Fibroblast of villous mesenchyme (primary cell): Measurements from ENCODE around the gene KCNE4. TPM values are rescaled to one million over a fixed set of nuclear protein-coding genes. Genes with fewer than 3 reads are reported as not detected.

Source experiments
- DNase-seq: peaks from one replicate; pipeline ENCODE4 v3.0.0-alpha.2; 2010; ENCODE audit warnings: low read depth
- H3K4me3 ChIP-seq: 2 replicates; pipeline ENCODE4 v1.5.1; 2011; ENCODE audit warnings: low read depth, mild to moderate bottlenecking, low read length
- total RNA-seq: library from RNA; depleted of rRNA; stranded (reverse); fragments of >200 nt; gene quantifications from 2 replicates; pipeline ENCODE4 v1.2.3, GENCODE V29; 2012
- TF ChIP-seq, protein P1 (sequence below): IDR thresholded peaks from 2 replicates; pipeline ENCODE4 v1.5.1; 2012; ENCODE audit warnings: low read depth, mild to moderate bottlenecking, low read length; ENCODE audit not compliant: insufficient read depth

The KCNE4 gene, protein sequence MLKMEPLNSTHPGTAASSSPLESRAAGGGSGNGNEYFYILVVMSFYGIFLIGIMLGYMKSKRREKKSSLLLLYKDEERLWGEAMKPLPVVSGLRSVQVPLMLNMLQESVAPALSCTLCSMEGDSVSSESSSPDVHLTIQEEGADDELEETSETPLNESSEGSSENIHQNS
- 13.4 and 18.4 TPM in 2 replicates for total RNA-seq

- TF ChIP-seq, protein P1, sequence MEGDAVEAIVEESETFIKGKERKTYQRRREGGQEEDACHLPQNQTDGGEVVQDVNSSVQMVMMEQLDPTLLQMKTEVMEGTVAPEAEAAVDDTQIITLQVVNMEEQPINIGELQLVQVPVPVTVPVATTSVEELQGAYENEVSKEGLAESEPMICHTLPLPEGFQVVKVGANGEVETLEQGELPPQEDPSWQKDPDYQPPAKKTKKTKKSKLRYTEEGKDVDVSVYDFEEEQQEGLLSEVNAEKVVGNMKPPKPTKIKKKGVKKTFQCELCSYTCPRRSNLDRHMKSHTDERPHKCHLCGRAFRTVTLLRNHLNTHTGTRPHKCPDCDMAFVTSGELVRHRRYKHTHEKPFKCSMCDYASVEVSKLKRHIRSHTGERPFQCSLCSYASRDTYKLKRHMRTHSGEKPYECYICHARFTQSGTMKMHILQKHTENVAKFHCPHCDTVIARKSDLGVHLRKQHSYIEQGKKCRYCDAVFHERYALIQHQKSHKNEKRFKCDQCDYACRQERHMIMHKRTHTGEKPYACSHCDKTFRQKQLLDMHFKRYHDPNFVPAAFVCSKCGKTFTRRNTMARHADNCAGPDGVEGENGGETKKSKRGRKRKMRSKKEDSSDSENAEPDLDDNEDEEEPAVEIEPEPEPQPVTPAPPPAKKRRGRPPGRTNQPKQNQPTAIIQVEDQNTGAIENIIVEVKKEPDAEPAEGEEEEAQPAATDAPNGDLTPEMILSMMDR, result no peak
- peak; percentile 81 for DNase-seq
Measured at GRCh38 chr2:223051693-223052289, at the start of gene KCNE4. Gene KCNE4, plus strand, starts transcription at chr2:223052190. Its CDS starts 641 bp downstream, at chr2:223052831.

DNA sequence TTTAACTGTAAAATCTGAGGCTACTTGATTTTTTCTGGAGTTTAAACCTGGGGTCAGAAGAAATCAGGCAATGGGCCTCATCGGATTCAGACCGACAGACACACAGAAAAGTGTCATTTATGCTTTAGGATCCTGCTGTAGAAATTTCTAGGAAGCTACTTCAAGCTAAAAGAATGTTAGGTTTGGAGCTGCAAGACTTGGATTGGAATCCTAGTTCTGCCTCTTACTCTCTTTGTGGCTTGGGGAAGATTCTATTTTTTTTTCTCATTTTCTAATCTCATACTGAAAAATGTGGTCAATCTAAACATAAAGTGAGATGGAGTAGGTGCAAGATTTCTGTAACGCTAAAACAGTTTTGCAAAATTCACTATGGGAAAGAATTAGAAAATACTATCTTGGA is 48.8 kb upstream of the KCNE4 start:
- TF ChIP-seq, protein P1, result no peak
- no peak overlapping the region for H3K4me3 ChIP-seq
- DNase-seq, result no peak

More at GRCh38 chr2:223051693-223052289, at the start of gene KCNE4:
- peak within 1 kb of the TSS; percentile 60 for H3K4me3 ChIP-seq

- TF ChIP-seq, protein P1, result no peak
- H3K4me3 ChIP-seq, result no peak overlapping the region
- peak; percentile 33 for DNase-seq
Measured at GRCh38 chr2:223005496-223005895, 46.5 kb upstream of the KCNE4 start.

DNA sequence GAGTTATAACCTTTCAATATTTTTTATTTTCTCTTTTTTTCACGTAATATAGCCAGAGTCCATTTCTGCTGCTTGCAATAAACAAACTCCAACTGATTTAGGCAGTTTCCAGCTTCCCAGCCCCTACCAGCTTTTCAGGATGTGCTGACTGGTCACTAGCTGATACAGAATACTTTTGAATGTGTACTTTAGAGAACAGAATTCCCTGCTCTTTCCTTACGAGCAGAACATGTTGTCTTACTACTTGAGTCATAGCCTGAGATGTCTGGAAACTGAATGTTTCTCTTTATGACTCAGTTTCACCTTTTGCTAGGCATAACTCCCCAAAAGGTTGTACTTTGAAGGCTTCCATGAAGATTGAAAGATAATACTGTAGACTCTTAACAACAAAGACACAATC is 44.5 kb upstream of the KCNE4 start:
- no peak overlapping the region for H3K4me3 ChIP-seq
- DNase-seq, result peak; percentile 66
- TF ChIP-seq, protein P1, result no peak

DNA sequence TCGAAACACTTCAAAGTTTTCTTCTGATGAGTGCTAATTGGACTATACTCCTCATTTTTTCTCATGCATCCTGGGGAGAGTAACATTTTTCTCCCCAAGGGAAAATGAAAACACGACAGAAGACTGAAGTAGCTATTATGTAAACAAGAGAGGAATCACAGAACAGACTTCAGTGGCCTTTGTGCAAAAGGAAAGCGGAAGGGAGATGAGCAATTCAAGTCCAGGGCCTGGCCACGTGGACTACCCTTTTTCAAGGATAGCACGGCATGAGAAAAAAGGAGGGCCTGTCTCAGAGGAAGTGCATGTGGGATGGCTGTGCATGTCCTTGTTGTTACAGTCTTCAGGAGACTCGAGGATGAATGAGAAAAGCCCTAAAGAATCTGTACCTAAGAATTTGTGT is 43.8 kb upstream of the KCNE4 start:
- peak; percentile 89 for DNase-seq
- no peak overlapping the region for H3K4me3 ChIP-seq
- TF ChIP-seq, protein P1, result no peak

DNA sequence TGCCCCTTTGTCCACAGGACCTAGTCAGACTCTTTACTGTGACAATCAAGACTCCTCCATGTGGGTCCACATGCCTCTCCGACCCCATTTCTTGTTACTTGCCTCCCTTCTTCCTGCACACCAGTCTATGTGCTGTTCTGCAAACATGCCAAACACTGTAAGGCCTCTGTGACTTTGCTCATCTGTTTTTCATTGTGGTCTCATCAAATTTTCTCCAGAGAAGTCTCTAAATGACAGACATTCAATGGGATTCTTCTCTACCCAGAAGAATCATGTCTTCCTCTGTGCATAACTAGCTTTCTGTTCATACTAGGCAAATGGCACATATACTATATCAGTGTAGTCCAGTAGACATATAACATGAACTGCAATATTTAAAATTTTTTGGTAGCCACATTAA is 43.0 kb upstream of the KCNE4 start:
- no peak for DNase-seq
- TF ChIP-seq, protein P1, result no peak
- H3K4me3 ChIP-seq, result no peak overlapping the region

DNA sequence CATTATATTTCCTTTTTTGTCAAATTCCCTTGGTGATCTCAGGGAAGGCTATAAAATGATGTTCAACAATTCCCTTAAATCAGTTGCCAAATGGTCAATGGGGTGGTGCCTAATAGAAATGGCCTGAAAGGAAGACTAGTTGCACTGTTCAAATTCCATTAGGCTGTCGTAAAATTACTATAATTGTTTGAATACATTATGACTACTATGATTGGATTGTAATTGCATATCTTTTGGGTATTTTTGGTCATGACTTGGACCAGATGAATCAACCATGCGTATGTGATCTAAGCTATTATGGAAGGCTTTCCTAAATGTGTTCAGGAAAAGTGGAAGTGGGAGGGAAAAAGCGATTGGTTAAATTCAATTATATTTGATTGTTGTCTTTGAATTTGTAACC is 41.3 kb upstream of the KCNE4 start:
- TF ChIP-seq, protein P1, result no peak
- peak; percentile 44 for DNase-seq
- H3K4me3 ChIP-seq, result no peak overlapping the region
